ENCODE data around the gene SFTPA1.
"Not testable (repeated sequence)": the region's sequence is repeated elsewhere in the genome, so short reads cannot be mapped to it uniquely, and the experiment has no call there.

Gene SFTPA1

GRCh38 chr10:79611193-79611976 is 646 bp downstream of the SFTPA1 start:
- DNase-seq = not testable (repeated sequence)

GRCh38 chr10:79615577-79615976 is 4.8 kb downstream of the SFTPA1 start:
- DNase-seq = no peak

GRCh38 chr10:79616164-79616563 is 5.4 kb downstream of the SFTPA1 start:
- DNase-seq = no peak

- DNase-seq = not testable (repeated sequence)
Measured at GRCh38 chr10:79623663-79624062, 12.9 kb downstream of the SFTPA1 start.

GRCh38 chr10:79627075-79627474 is 16.3 kb downstream of the SFTPA1 start:
- DNase-seq = no peak

DNA sequence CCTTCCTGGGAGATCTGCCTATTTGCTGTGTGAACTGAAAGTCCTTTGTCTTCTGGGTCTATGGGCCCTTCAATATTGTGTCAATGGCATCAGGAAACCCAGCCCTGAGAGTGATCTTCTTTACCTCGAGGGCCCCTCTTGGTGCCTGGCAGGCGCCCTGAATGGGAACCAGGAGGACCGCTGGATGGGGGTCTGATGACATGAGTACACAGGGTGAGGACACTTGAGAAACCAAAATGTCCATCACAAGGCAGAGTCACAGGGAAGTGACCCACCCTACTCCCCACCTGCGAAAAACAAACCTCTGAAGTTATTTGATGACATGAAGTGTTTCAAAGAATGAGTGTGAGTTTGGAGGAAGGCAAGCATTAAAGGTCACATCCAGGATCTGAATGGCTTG is 17.3 kb downstream of the SFTPA1 start:
- DNase-seq = no peak

- no peak for DNase-seq
Measured at GRCh38 chr10:79628988-79629954, 18.5 kb downstream of the SFTPA1 start.

- DNase-seq = no peak
Measured at GRCh38 chr10:79629955-79630327, 19.2 kb downstream of the SFTPA1 start.

DNA sequence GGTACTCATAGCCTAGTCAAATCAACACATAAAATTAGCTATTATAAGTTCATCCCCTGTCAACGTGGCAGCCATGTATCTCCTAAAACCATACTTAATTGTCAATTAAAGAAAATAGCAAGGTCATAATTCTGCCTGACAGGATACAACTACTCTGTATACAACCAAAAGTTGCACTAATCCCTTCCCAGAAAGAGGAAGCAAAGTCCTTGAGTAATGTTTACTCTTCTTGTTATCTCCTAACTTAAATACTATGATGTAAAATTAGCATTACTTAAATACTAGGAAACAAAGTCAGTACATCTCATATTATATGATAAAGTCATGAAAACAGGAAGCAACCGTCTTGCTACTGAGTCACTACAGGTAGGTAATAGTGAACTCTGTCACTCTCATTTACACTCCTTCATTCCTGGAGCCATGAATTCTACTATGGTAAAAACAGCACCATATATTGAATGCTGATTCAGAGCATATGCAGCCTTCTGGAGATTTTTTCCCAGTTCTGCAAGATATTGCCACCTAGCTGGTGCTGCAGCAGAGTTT is 26.0 kb downstream of the SFTPA1 start:
- DNase-seq = not testable (repeated sequence)

- DNase-seq = no peak
Measured at GRCh38 chr10:79638318-79638717, 27.6 kb downstream of the SFTPA1 start.

DNA sequence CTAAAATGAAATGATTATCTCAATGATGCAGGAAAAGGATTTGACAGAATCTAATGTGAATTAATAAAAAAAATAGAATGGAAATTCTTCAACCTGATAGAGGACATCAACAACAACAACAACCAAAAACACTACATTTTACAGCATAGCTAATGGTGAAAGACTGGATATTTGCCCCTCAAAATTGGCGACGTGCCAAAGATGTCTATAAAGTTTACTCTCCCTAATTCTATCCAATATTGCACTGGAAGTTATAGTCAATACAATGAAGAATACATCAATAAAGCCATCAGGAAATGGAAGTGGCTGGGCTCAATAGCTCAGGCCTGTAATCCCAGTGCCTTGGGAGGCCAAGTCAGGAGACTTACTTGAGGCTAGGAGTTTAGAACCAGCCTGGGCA is 42.0 kb downstream of the SFTPA1 start:
- not testable (repeated sequence) for DNase-seq

DNA sequence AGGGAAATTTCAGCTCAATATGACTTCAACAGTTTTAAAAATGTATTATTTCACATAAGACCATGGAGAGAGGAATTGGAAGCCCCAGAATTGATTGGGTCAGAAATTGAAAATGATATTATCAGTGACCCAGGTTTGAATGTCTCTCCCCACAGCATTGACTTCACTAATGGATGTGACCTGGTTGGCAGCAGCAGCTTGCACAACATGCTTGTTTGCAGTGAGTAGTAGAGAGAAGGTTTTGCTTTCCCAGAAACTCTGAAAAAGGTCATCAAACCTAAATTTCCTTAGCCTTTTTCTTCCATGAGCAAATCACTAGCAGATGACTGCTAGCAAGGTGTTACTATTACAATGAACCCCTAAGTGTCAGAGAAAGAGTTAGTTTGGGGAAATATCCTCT is 52.5 kb downstream of the SFTPA1 start:
- not testable (repeated sequence) for DNase-seq

- not testable (repeated sequence) for DNase-seq
Measured at GRCh38 chr10:79664686-79665085, 53.9 kb downstream of the SFTPA1 start.

Data from GF-D8 (cell line).